ENCODE data around the gene C3orf33. TPM values are rescaled to one million over a fixed set of nuclear protein-coding genes. Genes with fewer than 3 reads are reported as not detected.
"Not testable (repeated sequence)": the region's sequence is repeated elsewhere in the genome, so short reads cannot be mapped to it uniquely, and the experiment has no call there.

C3orf33 gene, protein sequence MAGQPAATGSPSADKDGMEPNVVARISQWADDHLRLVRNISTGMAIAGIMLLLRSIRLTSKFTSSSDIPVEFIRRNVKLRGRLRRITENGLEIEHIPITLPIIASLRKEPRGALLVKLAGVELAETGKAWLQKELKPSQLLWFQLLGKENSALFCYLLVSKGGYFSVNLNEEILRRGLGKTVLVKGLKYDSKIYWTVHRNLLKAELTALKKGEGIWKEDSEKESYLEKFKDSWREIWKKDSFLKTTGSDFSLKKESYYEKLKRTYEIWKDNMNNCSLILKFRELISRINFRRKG
- polyA plus RNA-seq (2013, experiment 1 of 4) = 7.3 TPM
- 7.3 TPM for polyA plus RNA-seq (2013, experiment 2 of 4)
- 7.7 TPM for polyA plus RNA-seq (2013, experiment 3 of 4)
- polyA plus RNA-seq (2013, experiment 4 of 4) = 6.8 TPM

DNA sequence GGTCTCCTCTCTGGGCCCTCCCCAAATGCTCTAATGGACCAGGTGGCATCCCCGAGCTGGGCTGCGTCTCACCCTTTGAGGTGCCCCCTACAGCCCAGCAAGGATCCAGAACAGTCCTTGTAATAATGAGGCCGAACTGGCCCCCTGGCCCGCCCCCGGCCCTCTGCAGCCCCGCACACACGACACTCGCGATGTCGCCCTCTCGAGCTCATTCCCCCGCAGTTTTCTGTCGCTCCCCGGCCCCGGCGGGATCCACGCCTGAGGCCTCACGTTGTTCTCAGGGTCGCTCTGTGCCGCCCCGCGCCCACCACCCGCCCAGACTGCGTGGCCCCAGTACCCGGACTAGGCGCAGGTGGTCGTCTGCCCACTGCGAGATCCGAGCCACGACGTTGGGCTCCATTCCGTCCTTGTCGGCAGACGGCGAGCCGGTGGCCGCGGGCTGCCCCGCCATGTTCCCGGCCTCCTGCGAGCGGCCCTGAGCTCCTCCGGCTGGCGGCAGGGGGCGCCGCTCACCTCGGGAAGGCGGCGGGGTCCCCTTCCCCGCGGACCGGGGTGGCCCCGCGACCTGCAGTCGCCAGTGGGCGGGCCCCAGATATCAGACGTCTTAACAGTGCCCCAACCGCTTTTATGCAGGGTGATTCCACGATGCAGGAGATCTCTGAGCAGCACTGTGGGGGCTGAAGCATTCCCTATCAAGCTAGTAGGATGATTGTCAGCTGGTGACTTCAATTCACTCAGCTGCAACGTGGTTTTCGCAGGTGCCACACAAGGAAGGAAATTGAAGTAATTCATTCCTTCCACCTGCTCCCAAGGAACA is at the start of gene C3orf33:
C3orf33 (minus strand) TSS at position 477 of the 817 bp plus-strand sequence; CDS start at position 451, 26 bp downstream.
- no peaks in the 10 kb centered on the region for H3K4me1 ChIP-seq (ENCODE audit: control insufficient read depth, insufficient read depth, low read length)
- no peaks in the 10 kb centered on the region for H3K36me3 ChIP-seq (ENCODE audit: control insufficient read depth, insufficient read depth, low read length)
- H3K9me3 ChIP-seq (ENCODE audit: control insufficient read depth, low read length) = no peaks in the 10 kb centered on the region
- H3K27me3 ChIP-seq (ENCODE audit: control insufficient read depth, insufficient read depth, low read length, poor library complexity, severe bottlenecking) = no peaks in the 10 kb centered on the region
- peak within 1 kb of the TSS; percentile 58 for H3K4me3 ChIP-seq (ENCODE audit: insufficient read depth, low read depth, low read length)
- no peak within 1 kb of the TSS for H3K27ac ChIP-seq (ENCODE audit: insufficient read depth, low read depth, low read length, poor library complexity, severe bottlenecking)
- WGBS, 2 experiments = 1 to 2% methylated on average over 61 of the region's 61 CpGs

DNA sequence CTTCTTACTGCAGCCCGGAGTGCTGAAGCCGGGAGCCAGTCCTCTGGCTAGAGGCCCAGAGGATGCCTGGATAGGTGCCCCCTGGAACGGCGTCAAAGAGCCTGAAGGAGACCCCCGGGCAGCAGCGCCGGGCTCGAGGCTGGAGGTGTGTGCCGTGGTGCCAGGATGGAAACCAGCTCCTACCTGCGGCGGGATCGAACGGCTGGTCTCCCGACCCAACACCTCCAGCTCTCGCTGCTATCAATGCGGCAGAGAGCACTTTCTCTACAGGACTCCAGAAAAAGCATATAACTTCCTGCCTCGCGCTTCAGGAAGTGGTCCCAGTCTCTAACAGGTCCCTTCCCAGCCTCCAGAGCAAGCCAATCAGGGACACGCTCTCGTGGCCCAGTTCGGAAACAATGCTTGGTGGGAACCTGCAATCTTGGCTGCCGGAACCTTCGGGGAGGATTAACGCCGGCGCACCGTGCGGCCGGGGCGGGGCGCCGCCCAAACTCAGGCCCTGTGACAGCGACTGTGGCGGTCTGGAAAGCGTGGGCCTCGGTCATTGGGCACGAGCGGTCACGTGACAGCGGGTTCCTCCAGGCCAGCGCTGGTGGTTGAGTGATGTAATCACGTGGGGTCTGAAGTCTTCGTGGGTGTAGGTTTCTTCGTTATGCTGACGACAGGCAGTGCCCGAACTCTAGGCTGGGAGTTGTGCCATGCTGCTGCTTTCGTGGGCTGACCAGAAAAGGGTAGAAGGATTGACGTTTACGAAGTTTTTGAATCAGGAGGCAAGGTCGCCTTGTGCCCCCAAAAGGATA is 48.3 kb upstream of the C3orf33 start, which contains the start of gene SLC33A1:
SLC33A1 (minus strand) TSS at position 287 of the 800 bp plus-strand sequence. CDS start 430 bp downstream, outside the sequence.
- no peaks in the 10 kb centered on the region for H3K9me3 ChIP-seq (ENCODE audit: control insufficient read depth, low read length)
- peak within 1 kb of the TSS; percentile 60 for H3K27ac ChIP-seq (ENCODE audit: insufficient read depth, low read depth, low read length, poor library complexity, severe bottlenecking)
- H3K27me3 ChIP-seq (ENCODE audit: control insufficient read depth, insufficient read depth, low read length, poor library complexity, severe bottlenecking) = no peaks in the 10 kb centered on the region
- peaks cover 4% of the 10 kb centered on the region for H3K4me1 ChIP-seq (ENCODE audit: control insufficient read depth, insufficient read depth, low read length)
- no peaks in the 10 kb centered on the region for H3K36me3 ChIP-seq (ENCODE audit: control insufficient read depth, insufficient read depth, low read length)
- peak within 1 kb of the TSS; percentile 91 for H3K4me3 ChIP-seq (ENCODE audit: insufficient read depth, low read depth, low read length)
- WGBS, 2 experiments = 4 to 5% methylated on average over 50 of the region's 50 CpGs

DNA sequence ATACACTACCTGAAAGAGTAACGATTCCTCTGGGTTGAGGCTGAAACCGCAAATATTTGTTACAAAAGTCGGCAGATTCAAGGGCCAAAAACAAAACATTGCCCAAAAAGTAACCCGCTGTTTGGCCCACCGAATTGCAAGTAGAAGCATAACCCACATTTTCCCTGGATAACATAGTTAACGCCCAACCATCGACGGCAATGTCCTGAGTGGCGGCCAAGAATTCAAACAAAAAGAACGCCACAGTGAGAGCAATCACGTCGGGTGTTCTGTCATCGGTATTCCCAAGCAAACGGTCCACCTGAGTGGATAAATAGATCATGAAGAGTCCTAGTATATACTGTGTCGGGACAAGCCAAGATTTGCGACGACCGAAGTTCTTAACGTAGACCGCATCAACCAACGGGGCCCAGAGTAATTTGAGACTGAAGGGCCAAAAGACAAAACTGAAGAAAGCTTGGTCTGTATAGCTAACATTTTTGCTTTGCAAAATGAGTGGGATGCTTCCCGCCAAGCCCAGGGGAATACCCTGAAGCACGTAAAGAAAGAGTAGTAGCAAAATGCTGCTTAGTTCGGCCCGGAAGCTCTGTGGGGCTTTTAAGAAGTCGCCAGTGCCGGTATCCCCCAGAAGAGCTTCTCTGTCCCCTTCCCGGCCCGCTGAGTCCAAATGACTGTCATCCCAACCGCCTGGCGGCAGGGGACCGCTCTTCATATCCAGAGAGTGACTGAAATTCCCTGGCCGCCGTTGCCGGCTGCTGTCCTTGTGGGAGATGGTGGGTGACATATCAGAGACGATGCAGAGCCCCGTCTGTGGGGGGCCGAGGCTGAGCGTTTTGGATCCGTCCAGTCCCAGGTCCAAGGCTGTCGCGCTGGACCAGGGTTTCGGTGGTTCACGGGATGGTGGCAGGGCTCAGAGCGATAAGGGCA is 47.4 kb upstream of the C3orf33 start:
- Histone ChIP-seq H3K4me3 (ENCODE audit: insufficient read depth, low read depth, low read length) (peak overlapping the region; percentile 91), H3K27ac (ENCODE audit: insufficient read depth, low read depth, low read length, poor library complexity, severe bottlenecking) (no peak overlapping the region), H3K27me3 (ENCODE audit: control insufficient read depth, insufficient read depth, low read length, poor library complexity, severe bottlenecking) (no peaks in the 10 kb centered on the region), H3K9me3 (ENCODE audit: control insufficient read depth, low read length) (no peaks in the 10 kb centered on the region), H3K4me1 (ENCODE audit: control insufficient read depth, insufficient read depth, low read length) (peaks cover 4% of the 10 kb centered on the region), H3K36me3 (ENCODE audit: control insufficient read depth, insufficient read depth, low read length) (no peaks in the 10 kb centered on the region)
- WGBS, 2 experiments = 3% methylated on average over 45 of the region's 45 CpGs

DNA sequence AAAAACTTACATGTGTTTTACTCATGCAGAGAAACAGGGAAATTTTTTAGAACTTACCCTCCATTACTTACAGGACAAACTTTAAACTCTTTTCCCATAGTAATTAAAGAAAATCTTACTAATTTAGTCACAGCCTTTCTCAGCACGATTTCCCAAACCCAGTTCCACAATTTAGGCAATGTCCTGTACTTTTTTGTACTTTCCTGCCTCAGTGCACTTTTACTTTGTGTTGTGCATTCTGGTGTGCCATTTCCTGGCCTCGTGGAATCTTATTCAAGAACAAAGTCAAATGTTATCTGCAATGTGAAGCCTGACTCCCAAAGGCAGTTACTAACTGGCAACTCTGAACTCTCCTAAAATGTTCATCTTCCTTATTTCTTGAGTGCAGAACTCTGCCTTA is 46.3 kb upstream of the C3orf33 start:
- 67 to 75% methylated on average over 2 of the region's 2 CpGs for WGBS, 2 experiments
- Histone ChIP-seq H3K36me3 (ENCODE audit: control insufficient read depth, insufficient read depth, low read length) (no peaks in the 10 kb centered on the region), H3K27me3 (ENCODE audit: control insufficient read depth, insufficient read depth, low read length, poor library complexity, severe bottlenecking) (no peaks in the 10 kb centered on the region), H3K4me1 (ENCODE audit: control insufficient read depth, insufficient read depth, low read length) (peaks cover 4% of the 10 kb centered on the region), H3K4me3 (ENCODE audit: insufficient read depth, low read depth, low read length) (peak overlapping the region; percentile 91), H3K27ac (ENCODE audit: insufficient read depth, low read depth, low read length, poor library complexity, severe bottlenecking) (no peak overlapping the region), H3K9me3 (ENCODE audit: control insufficient read depth, low read length) (no peaks in the 10 kb centered on the region)

DNA sequence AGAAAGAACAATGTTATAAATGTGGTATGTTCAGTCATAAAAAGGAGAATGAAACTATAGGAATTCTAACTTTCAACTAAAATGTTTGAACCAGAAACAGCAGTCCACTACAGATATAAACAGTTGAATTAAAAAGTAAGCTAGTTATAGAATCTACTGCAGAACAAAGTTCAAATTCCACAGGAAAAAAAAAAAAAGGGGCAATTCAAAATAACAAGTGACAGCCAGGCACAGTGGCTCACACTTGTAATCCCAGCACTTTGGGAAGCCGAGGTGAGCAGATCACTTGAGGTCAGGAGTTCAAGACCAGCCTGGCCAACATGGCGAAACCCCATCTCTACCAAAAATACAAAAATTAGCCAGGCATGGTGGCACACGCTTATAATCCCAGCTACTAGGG is 43.3 kb upstream of the C3orf33 start:
- not testable (repeated sequence) for H3K27ac ChIP-seq (ENCODE audit: insufficient read depth, low read depth, low read length, poor library complexity, severe bottlenecking); H3K9me3 ChIP-seq (ENCODE audit: control insufficient read depth, low read length); H3K4me3 ChIP-seq (ENCODE audit: insufficient read depth, low read depth, low read length); H3K27me3 ChIP-seq (ENCODE audit: control insufficient read depth, insufficient read depth, low read length, poor library complexity, severe bottlenecking); H3K4me1 ChIP-seq (ENCODE audit: control insufficient read depth, insufficient read depth, low read length); H3K36me3 ChIP-seq (ENCODE audit: control insufficient read depth, insufficient read depth, low read length)
- WGBS, 2 experiments = 91 to 98% methylated on average over 3 of the region's 3 CpGs

DNA sequence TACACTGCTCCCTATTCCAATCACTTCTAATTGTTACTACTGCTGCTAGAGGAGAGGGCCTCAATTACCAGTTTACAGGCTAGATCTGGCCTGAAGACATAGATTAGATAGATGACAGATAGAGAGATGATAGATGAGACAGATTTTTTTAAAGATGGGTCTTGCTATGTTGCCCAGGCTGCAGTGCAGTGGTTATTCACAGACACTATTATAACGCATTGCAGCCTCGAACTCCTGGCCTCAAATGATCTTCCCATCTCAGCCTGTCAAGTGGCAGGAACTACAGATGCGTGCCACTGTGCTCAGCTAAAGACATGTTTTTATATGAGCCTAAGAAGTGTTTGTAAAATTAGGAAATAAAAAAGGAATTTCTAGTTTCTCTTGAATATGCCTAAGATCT is 41.9 kb upstream of the C3orf33 start:
- Histone ChIP-seq H3K4me3 (ENCODE audit: insufficient read depth, low read depth, low read length) (no peak overlapping the region), H3K36me3 (ENCODE audit: control insufficient read depth, insufficient read depth, low read length) (no peaks in the 10 kb centered on the region), H3K27ac (ENCODE audit: insufficient read depth, low read depth, low read length, poor library complexity, severe bottlenecking) (no peak overlapping the region), H3K4me1 (ENCODE audit: control insufficient read depth, insufficient read depth, low read length) (peaks cover 4% of the 10 kb centered on the region), H3K9me3 (ENCODE audit: control insufficient read depth, low read length) (no peaks in the 10 kb centered on the region), H3K27me3 (ENCODE audit: control insufficient read depth, insufficient read depth, low read length, poor library complexity, severe bottlenecking) (no peaks in the 10 kb centered on the region)
- WGBS, 2 experiments = 93 to 99% methylated on average over 3 of the region's 3 CpGs

DNA sequence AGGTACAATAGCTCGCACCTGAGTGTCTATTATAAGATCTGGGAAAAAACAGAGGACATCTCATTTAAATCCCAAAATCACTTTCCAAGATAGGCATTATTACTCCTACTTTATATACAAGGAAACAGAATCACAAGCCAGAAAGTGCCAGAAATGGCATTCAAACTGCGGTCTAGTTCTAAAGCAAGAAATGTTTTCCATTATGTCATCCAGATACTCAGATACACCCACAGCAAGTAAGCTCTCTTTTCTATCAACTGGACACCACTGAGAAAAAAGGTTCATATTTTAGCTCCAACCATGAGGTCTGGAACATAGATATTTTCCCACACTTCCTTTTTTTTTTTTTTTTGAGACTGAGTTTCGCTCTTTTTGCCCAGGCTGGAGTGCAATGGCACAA is 40.0 kb upstream of the C3orf33 start:
- Histone ChIP-seq H3K36me3 (ENCODE audit: control insufficient read depth, insufficient read depth, low read length) (no peaks in the 10 kb centered on the region), H3K27ac (ENCODE audit: insufficient read depth, low read depth, low read length, poor library complexity, severe bottlenecking) (no peak overlapping the region), H3K4me1 (ENCODE audit: control insufficient read depth, insufficient read depth, low read length) (no peaks in the 10 kb centered on the region), H3K9me3 (ENCODE audit: control insufficient read depth, low read length) (no peaks in the 10 kb centered on the region), H3K4me3 (ENCODE audit: insufficient read depth, low read depth, low read length) (no peak overlapping the region), H3K27me3 (ENCODE audit: control insufficient read depth, insufficient read depth, low read length, poor library complexity, severe bottlenecking) (no peaks in the 10 kb centered on the region)
- WGBS, 2 experiments = 92 to 95% methylated on average over 3 of the region's 3 CpGs

DNA sequence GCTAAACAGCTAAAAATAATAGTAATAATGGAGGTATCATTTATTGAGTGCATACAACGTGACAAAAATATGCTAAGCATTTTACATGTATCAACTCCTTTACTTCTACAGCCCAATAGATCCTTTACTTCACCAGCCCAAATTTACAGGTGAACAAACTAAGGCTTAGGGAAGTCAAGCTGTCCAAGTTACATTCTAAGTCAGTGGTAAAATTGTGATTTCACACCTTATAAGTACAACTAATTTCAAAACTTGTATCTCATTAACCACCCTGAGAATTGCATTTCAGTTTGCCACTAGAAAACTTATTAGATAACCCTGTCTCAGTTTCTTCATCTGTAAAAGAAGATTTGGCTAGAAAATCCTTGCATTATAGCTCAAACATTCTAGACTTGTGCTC is 37.5 kb upstream of the C3orf33 start:
- WGBS, 2 experiments = 91% methylated on average over 1 of the region's 1 CpG; no CpG with 5 or more reads in 1 of the 2 experiments
- no peak overlapping the region for H3K4me3 ChIP-seq (ENCODE audit: insufficient read depth, low read depth, low read length)
- H3K9me3 ChIP-seq (ENCODE audit: control insufficient read depth, low read length) = no peaks in the 10 kb centered on the region
- H3K4me1 ChIP-seq (ENCODE audit: control insufficient read depth, insufficient read depth, low read length) = no peaks in the 10 kb centered on the region
- H3K27ac ChIP-seq (ENCODE audit: insufficient read depth, low read depth, low read length, poor library complexity, severe bottlenecking) = no peak overlapping the region
- H3K36me3 ChIP-seq (ENCODE audit: control insufficient read depth, insufficient read depth, low read length) = no peaks in the 10 kb centered on the region
- no peaks in the 10 kb centered on the region for H3K27me3 ChIP-seq (ENCODE audit: control insufficient read depth, insufficient read depth, low read length, poor library complexity, severe bottlenecking)

DNA sequence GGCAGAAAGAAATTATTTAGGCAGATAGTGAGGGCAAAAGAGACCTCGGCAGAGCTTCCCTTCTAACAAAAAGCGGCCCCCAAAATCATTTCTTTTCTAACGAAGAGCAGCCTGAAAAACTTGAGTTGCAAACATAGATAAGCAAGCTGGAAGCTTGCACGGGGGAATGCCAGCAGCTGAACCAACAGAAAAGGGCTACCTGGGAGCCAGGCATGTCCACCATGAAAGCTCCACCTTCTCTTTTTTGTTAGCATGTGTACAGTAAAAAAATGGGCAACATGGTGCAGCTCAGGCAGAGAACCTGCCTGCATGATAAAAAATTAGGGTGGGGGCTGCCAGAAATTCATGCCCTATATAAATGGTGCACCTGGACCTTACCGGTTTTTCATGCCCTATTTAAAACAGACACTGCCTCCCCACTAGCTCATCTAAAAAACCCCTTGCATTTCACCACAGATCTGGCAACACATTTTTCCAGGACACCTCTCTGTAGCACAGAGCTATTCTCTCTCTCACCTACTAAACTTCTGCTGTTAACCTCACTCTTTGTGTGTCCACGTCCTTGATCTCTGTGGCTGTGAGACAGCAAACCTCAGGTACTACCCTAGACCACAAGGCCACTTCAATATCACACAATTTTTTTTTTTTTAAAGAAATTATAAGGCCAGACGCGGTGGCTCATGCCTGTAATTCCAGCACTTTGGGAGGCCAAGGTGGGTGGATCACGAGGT is 29.4 kb upstream of the C3orf33 start:
- H3K4me1 ChIP-seq (ENCODE audit: control insufficient read depth, insufficient read depth, low read length) = no peaks in the 10 kb centered on the region
- no peaks in the 10 kb centered on the region for H3K27me3 ChIP-seq (ENCODE audit: control insufficient read depth, insufficient read depth, low read length, poor library complexity, severe bottlenecking)
- no peak overlapping the region for H3K4me3 ChIP-seq (ENCODE audit: insufficient read depth, low read depth, low read length)
- H3K36me3 ChIP-seq (ENCODE audit: control insufficient read depth, insufficient read depth, low read length) = no peaks in the 10 kb centered on the region
- 85 to 90% methylated on average over 9 of the region's 9 CpGs for WGBS, 2 experiments
- no peak overlapping the region for H3K27ac ChIP-seq (ENCODE audit: insufficient read depth, low read depth, low read length, poor library complexity, severe bottlenecking)
- no peaks in the 10 kb centered on the region for H3K9me3 ChIP-seq (ENCODE audit: control insufficient read depth, low read length)

Measured in ectodermal cell (in vitro differentiated cells).